Mesendoderm (in vitro differentiated cells): ENCODE results near the gene STXBP5L.

Experiments used
- DNase-seq: peaks from one replicate; pipeline ENCODE4 v3.0.0; 2013
- H2AK5ac ChIP-seq: 2 replicates; pipeline ENCODE4 v1.6.1; 2013; ENCODE audit warnings: low read length, inconsistent platforms
- H2BK120ac ChIP-seq: 2 replicates; pipeline ENCODE4 v1.6.1; 2013; ENCODE audit warnings: low read depth, mild to moderate bottlenecking, low read length, moderate library complexity, mixed read lengths
- H2BK15ac ChIP-seq: replicated peaks from 2 replicates; pipeline ENCODE4 v1.6.1; 2013; ENCODE audit warnings: low read depth, mild to moderate bottlenecking, moderate library complexity
- H2BK5ac ChIP-seq: 2 replicates; pipeline ENCODE4 v1.6.1; 2013; ENCODE audit warnings: low read length, inconsistent platforms
- H3K18ac ChIP-seq: 2 replicates; pipeline ENCODE4 v1.6.1; 2013; ENCODE audit warnings: mild to moderate bottlenecking, low read length, mixed read lengths
- H3K23ac ChIP-seq: one replicate; pipeline ENCODE4 v1.6.1; 2013; ENCODE audit warnings: low read length
- H3K27ac ChIP-seq: 2 replicates; pipeline ENCODE4 v1.5.1; 2013; ENCODE audit warnings: low read depth, mild to moderate bottlenecking, inconsistent platforms, low read length, moderate library complexity
- H3K27me3 ChIP-seq: 2 replicates; pipeline ENCODE4 v1.6.1; 2013; ENCODE audit warnings: low read length, control low read depth, mild to moderate bottlenecking, inconsistent platforms; ENCODE audit not compliant: insufficient read depth, poor library complexity
- H3K36me3 ChIP-seq: 2 replicates; pipeline ENCODE4 v1.6.1; 2013; ENCODE audit warnings: low read length, inconsistent platforms; ENCODE audit not compliant: control insufficient read depth, insufficient read depth
- H3K4ac ChIP-seq: one replicate; pipeline ENCODE4 v1.6.1; 2013; ENCODE audit warnings: low read depth, mild to moderate bottlenecking, low read length, moderate library complexity
- H3K4me1 ChIP-seq: 2 replicates; pipeline ENCODE4 v1.6.1; 2013; ENCODE audit warnings: low read depth, low read length, inconsistent platforms; ENCODE audit not compliant: control insufficient read depth
- H3K4me2 ChIP-seq: 2 replicates; pipeline ENCODE4 v1.6.1; 2013; ENCODE audit warnings: low read length
- H3K4me3 ChIP-seq: 2 replicates; pipeline ENCODE4 v1.5.1; 2013; ENCODE audit warnings: mild to moderate bottlenecking, low read length
- H3K56ac ChIP-seq: one replicate; pipeline ENCODE4 v1.6.1; 2013; ENCODE audit warnings: low read length
- H3K79me1 ChIP-seq: 2 replicates; pipeline ENCODE4 v1.6.1; 2013; ENCODE audit warnings: low read length, inconsistent platforms
- H3K79me2 ChIP-seq: 2 replicates; pipeline ENCODE4 v1.6.1; 2013; ENCODE audit warnings: mild to moderate bottlenecking, low read length; ENCODE audit not compliant: control insufficient read depth, insufficient read depth
- H3K9ac ChIP-seq: 2 replicates; pipeline ENCODE4 v1.6.1; 2013; ENCODE audit warnings: low read length, inconsistent platforms
- H4K5ac ChIP-seq: one replicate; pipeline ENCODE4 v1.6.1; 2013; ENCODE audit warnings: low read length
- H4K8ac ChIP-seq: one replicate; pipeline ENCODE4 v1.6.1; 2013; ENCODE audit warnings: low read depth, mild to moderate bottlenecking, control low read depth, low read length, moderate library complexity
- WGBS: extraction: QIAGEN DNeasy Blood & Tissue Kit; methylation state at CpG from one replicate; pipeline ENCODE4 v1.1.7; 2013; ENCODE audit warnings: low lambda C conversion rate, missing lambda C conversion rate; ENCODE audit not compliant: insufficient coverage; ENCODE audit errors: extremely low coverage; 5-methylcytosine and 5-hydroxymethylcytosine counted together

STXBP5L gene

GRCh38 chr3:121414924-121415323 is 506.9 kb downstream of the STXBP5L start:
- Histone ChIP-seq H3K27me3 (no peaks in the 10 kb centered on the region), H3K23ac (no peak overlapping the region), H4K5ac (no peak overlapping the region), H3K4me2 (no peak overlapping the region), H3K4ac (no peak overlapping the region), H3K79me1 (no peaks in the 10 kb centered on the region), H2BK15ac (no peak overlapping the region), H2BK5ac (no peak overlapping the region), H3K4me3 (no peak overlapping the region), H3K56ac (no peak overlapping the region), H4K8ac (no peak overlapping the region), H3K4me1 (no peaks in the 10 kb centered on the region), H2BK120ac (no peak overlapping the region), H3K27ac (no peak overlapping the region), H2AK5ac (no peak overlapping the region), H3K36me3 (no peaks in the 10 kb centered on the region), H3K18ac (no peak overlapping the region), H3K79me2 (no peaks in the 10 kb centered on the region), H3K9ac (no peak overlapping the region)
- DNase-seq: peak; percentile 11
- WGBS: no CpG with 5 or more reads among the region's 2 CpGs

DNA sequence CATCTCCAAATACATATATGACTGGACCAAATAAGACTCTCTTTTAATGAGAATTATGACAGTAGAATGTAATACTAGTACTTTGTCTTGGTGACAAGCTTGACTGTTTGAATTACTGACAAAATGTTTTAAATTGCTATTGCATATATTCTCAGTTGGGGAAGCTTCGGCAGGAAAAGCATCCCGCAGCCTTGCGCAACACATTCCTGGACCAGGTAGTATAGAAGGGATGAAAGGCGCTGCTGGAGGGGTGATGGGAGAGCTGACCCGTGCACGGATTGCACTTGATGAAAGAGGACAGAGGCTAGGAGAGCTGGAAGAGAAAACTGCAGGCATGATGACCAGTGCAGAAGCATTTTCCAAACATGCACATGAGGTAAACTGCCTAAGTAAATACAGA is 510.2 kb downstream of the STXBP5L start:
- H2BK120ac ChIP-seq: no peak overlapping the region
- H3K23ac ChIP-seq: no peak overlapping the region
- no CpG with 5 or more reads among the region's 6 CpGs for WGBS
- no peaks in the 10 kb centered on the region for H3K79me1 ChIP-seq
- no peak overlapping the region for H3K9ac ChIP-seq
- H3K18ac ChIP-seq: no peak overlapping the region
- H3K27ac ChIP-seq: no peak overlapping the region
- H4K8ac ChIP-seq: no peak overlapping the region
- H3K4me1 ChIP-seq: no peaks in the 10 kb centered on the region
- no peak overlapping the region for H3K4me2 ChIP-seq
- no peaks in the 10 kb centered on the region for H3K79me2 ChIP-seq
- H3K36me3 ChIP-seq: no peaks in the 10 kb centered on the region
- H3K27me3 ChIP-seq: no peaks in the 10 kb centered on the region
- no peak overlapping the region for H2BK5ac ChIP-seq
- no peak overlapping the region for H3K4me3 ChIP-seq
- no peak overlapping the region for H2BK15ac ChIP-seq
- H3K4ac ChIP-seq: no peak overlapping the region
- no peak for DNase-seq
- H3K56ac ChIP-seq: no peak overlapping the region
- H4K5ac ChIP-seq: no peak overlapping the region
- no peak overlapping the region for H2AK5ac ChIP-seq

DNA sequence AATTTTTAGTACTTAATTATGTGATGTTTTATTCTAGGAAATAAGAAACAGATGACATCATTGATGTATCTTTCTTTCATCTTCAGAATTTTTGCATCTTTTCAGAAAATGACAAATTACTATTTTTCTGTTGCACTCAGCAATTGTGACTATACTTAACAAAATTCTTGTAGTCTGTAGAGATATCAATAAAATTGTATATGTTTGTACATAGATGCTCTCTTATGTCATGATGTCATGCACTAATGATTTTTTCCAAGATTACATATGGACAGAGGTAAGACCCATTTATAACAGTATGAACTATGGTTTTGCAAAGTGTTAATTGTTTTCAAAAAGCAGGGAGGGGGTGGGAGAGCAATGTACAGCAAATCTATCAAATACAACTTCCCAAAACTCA is 516.5 kb downstream of the STXBP5L start:
- H3K27ac ChIP-seq: no peak overlapping the region
- no peaks in the 10 kb centered on the region for H3K27me3 ChIP-seq
- H3K23ac ChIP-seq: no peak overlapping the region
- no peak overlapping the region for H3K4me3 ChIP-seq
- H3K18ac ChIP-seq: no peak overlapping the region
- H2BK5ac ChIP-seq: no peak overlapping the region
- no peak overlapping the region for H3K56ac ChIP-seq
- DNase-seq: no peak
- no peak overlapping the region for H4K5ac ChIP-seq
- H3K4me2 ChIP-seq: no peak overlapping the region
- H3K79me1 ChIP-seq: no peaks in the 10 kb centered on the region
- H3K36me3 ChIP-seq: no peaks in the 10 kb centered on the region
- no peak overlapping the region for H3K4ac ChIP-seq
- H3K9ac ChIP-seq: no peak overlapping the region
- H3K4me1 ChIP-seq: no peaks in the 10 kb centered on the region
- H2BK120ac ChIP-seq: no peak overlapping the region
- H4K8ac ChIP-seq: no peak overlapping the region
- no peaks in the 10 kb centered on the region for H3K79me2 ChIP-seq
- H2AK5ac ChIP-seq: no peak overlapping the region
- no peak overlapping the region for H2BK15ac ChIP-seq

DNA sequence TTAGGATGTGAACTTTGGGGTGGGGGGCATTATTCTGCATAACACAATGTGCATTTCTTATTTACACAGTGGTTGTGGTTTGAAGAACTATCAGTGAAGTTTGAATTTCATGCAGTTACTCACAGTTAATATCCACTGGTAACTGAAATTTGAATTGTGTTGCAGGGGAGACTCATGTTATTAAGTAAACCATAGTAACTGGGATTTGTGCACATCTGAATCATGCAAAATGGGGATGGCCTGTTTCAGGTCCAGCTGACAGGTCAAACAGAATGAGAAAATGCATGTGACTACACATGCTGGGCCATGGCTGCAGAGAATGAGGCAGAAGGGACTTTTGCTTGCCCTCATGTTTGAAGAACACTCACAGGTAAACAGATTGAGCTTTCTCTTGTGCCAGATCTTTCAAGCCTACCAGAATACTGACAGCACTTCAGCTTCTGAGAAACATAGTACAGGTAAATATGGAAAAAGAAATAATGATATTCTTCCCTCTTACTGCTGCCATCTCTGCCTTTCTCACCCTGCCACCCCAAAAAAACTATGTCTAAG is 522.7 kb downstream of the STXBP5L start:
- H4K5ac ChIP-seq: no peak overlapping the region
- no peaks in the 10 kb centered on the region for H3K27me3 ChIP-seq
- H3K79me2 ChIP-seq: no peaks in the 10 kb centered on the region
- H3K4ac ChIP-seq: no peak overlapping the region
- H3K27ac ChIP-seq: no peak overlapping the region
- H3K79me1 ChIP-seq: no peaks in the 10 kb centered on the region
- no peak overlapping the region for H3K4me3 ChIP-seq
- H3K18ac ChIP-seq: no peak overlapping the region
- H4K8ac ChIP-seq: no peak overlapping the region
- H3K56ac ChIP-seq: no peak overlapping the region
- H3K4me1 ChIP-seq: no peaks in the 10 kb centered on the region
- H2AK5ac ChIP-seq: no peak overlapping the region
- H2BK5ac ChIP-seq: no peak overlapping the region
- no peak overlapping the region for H2BK120ac ChIP-seq
- H3K9ac ChIP-seq: no peak overlapping the region
- DNase-seq: no peak
- H3K4me2 ChIP-seq: no peak overlapping the region
- H3K23ac ChIP-seq: no peak overlapping the region
- peaks cover 2% of the 10 kb centered on the region for H3K36me3 ChIP-seq
- no peak overlapping the region for H2BK15ac ChIP-seq

GRCh38 chr3:121431726-121432517 is 523.9 kb downstream of the STXBP5L start:
- H3K27ac ChIP-seq: no peak overlapping the region
- no peak overlapping the region for H4K5ac ChIP-seq
- H3K56ac ChIP-seq: no peak overlapping the region
- H3K9ac ChIP-seq: no peak overlapping the region
- no peak overlapping the region for H4K8ac ChIP-seq
- H3K18ac ChIP-seq: no peak overlapping the region
- H2AK5ac ChIP-seq: no peak overlapping the region
- no peaks in the 10 kb centered on the region for H3K27me3 ChIP-seq
- DNase-seq: peak; percentile 3
- no peak overlapping the region for H3K4me3 ChIP-seq
- no peak overlapping the region for H3K4me2 ChIP-seq
- H3K4ac ChIP-seq: no peak overlapping the region
- no peaks in the 10 kb centered on the region for H3K79me1 ChIP-seq
- H3K4me1 ChIP-seq: no peaks in the 10 kb centered on the region
- 100% methylated on average over 1 of the region's 5 CpGs for WGBS
- H2BK15ac ChIP-seq: no peak overlapping the region
- H2BK5ac ChIP-seq: no peak overlapping the region
- H2BK120ac ChIP-seq: no peak overlapping the region
- H3K79me2 ChIP-seq: no peaks in the 10 kb centered on the region
- no peak overlapping the region for H3K23ac ChIP-seq
- peaks cover 4% of the 10 kb centered on the region for H3K36me3 ChIP-seq

- no peak overlapping the region for H4K8ac ChIP-seq
- H3K79me1 ChIP-seq: no peaks in the 10 kb centered on the region
- H3K4me2 ChIP-seq: no peak overlapping the region
- no peak overlapping the region for H3K4me3 ChIP-seq
- H3K23ac ChIP-seq: no peak overlapping the region
- H3K27ac ChIP-seq: no peak overlapping the region
- no peak overlapping the region for H2AK5ac ChIP-seq
- H2BK5ac ChIP-seq: no peak overlapping the region
- no peak overlapping the region for H3K18ac ChIP-seq
- no CpG with 5 or more reads among the region's 2 CpGs for WGBS
- no peak overlapping the region for H2BK15ac ChIP-seq
- no peaks in the 10 kb centered on the region for H3K79me2 ChIP-seq
- H4K5ac ChIP-seq: no peak overlapping the region
- no peak overlapping the region for H3K56ac ChIP-seq
- no peaks in the 10 kb centered on the region for H3K4me1 ChIP-seq
- no peak overlapping the region for H3K4ac ChIP-seq
- DNase-seq: no peak
- no peak overlapping the region for H3K9ac ChIP-seq
- no peaks in the 10 kb centered on the region for H3K27me3 ChIP-seq
- H2BK120ac ChIP-seq: no peak overlapping the region
- H3K36me3 ChIP-seq: peaks cover 2% of the 10 kb centered on the region
Observed at GRCh38 chr3:121436074-121436473, 528.1 kb downstream of the STXBP5L start.
